CD4-positive, alpha-beta T cell treated with Interleukin-21 for 1 hour (primary cell): ENCODE measurements around the gene COPRS.

Experiments
- DNase-seq: peaks from one replicate; pipeline ENCODE4 v3.0.0-alpha.2; 2020

COPRS gene

GRCh38 chr17:31806921-31807320, 52.1 kb downstream of the COPRS start:
- DNase-seq: no peak

- no peak for DNase-seq
Measured at GRCh38 chr17:31803494-31804213, 55.4 kb downstream of the COPRS start.

GRCh38 chr17:31802502-31802901, 56.5 kb downstream of the COPRS start:
- DNase-seq: no peak
